ENCODE data around the gene CTSW.
A peak's percentile ranks its signal among the peaks of the same experiment; 100 is the strongest.
"Not testable (repeated sequence)": the region's sequence is repeated elsewhere in the genome, so short reads cannot be mapped to it uniquely, and the experiment has no call there.

CTSW gene

DNA sequence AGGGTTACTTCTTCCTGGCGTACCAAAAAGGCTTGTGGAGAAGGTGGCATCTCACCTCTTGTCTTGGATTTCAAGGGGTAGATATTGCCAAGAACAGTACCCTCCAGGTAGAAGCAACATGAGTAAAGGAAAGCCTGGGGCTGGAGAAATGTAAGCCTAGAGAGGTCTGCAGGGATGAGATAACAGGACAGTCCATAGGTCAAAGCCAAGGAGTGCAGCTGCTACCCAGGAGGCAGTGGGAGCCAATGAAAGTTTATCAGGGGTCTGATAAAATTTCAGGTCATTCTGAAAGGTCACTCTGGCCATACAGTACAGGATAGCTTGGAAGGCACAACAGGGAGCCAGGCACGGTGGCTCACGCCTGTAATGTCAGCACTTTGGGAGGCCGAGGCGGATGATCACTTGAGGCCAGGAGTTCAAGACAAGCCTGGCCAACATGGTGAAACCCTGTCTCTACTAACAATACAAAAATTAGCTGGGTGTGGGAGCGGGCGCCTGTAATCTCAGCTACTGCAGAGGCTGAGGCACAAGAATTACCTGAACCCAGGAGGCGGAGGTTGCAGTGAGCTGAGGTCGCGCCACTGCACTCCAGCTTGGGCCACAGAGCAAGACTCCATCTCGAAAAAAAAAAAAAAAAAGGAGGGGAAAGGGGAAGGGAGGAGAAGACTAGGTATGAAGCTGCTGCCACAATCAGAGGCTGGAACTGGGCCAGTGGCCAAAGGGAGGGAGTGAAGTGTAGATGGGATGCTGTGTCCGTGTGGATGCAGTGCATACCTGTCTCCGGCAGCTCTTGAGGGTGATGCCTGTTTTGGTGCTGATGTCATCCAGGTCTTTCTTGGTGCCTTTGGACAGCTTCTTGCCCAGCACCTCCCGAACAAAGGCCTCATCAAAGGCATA lies 7.4 kb downstream of the CTSW start:
- DNase-seq: no peak

DNA sequence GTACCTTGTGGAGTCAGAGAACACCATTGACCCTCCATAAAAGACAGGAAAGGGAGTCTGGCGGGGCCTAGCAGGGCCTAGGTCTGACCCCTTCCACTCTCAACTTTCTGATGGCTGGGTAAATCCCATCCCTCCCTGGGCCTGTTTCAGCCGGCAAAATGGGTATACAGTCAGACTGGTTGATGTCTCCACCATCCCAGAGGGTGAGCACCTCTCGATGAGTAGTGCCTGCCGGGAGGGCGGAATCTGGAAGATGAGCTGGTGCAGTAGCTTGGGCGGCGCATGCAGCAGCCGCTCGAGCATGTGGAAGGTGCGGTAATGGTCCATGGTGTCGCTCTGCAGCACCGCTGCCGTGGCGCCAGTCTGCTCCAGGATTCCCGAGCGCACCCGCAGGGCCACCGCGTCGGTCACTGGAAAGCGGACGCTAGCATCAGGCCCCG lies 8.1 kb downstream of the CTSW start:
- DNase-seq: no peak

DNA sequence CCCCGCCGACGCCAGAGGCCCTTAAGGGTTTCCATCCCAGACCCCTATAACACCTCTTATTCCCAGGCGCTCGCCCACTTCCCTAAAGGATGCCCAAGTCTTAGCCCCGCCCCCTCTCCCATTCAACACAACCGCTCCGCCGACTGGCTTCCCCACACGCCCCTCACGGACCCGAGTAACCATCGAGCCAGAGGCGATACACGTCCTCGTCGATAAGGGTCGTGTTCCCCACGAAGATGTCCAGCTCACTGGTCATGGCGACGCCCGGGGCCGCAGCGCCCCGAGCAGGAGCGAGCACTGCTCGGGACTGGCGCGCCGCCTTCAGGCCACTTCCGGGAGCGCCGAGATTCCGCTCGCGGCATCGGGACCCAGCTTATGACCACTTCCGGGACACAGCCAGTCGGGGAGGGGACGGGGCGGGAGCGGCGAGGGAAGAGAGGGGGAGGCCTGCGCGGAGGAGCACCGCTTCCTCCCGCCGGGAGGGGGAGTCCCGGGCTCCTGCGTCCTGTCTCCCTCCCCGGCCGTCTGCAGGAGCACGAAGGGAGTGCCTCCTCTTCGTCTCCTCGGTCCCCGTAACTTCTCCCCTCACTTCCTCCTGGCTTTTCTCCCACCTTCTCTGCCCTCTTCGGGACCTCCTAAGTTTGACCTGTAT lies 8.7 kb downstream of the CTSW start, which contains the start of gene FIBP:
Gene FIBP (minus strand): TSS at position 309 of the 652 bp plus-strand sequence. CDS start 53 bp downstream, at position 256.
- DNase-seq: peak; percentile 91

DNA sequence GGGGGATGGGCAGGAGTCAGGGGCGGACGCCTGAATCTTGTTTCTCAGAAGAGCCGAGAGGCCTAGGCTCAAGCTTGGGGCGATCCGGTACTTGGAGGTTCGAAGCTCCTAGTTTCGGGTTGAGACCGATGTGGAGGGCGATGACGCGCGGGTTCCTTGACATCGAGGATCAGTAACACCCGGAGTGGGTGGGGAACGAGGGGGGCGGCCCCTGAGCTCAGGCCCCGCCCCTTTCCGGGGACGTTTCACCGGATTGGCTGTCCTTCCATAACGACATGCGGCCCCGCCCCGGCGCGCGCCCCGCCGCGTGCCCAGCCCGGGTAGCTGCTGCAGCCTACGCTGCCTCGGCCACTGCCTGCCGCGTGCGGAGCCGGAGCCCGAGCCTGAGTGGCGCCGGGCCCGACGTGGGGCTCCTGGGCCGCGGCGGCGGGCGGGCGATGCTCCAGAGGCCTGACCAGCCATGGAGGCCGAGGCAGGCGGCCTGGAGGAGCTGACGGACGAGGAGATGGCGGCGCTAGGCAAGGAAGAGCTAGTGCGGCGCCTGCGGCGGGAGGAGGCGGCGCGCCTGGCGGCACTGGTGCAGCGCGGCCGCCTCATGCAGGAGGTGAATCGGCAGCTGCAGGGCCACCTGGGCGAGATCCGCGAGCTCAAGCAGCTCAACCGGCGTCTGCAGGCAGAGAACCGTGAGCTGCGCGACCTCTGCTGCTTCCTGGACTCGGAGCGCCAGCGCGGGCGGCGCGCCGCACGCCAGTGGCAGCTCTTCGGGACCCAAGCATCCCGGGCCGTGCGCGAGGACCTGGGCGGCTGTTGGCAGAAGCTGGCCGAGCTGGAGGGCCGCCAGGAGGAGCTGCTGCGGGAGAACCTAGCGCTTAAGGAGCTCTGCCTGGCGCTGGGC lies 10.9 kb downstream of the CTSW start, which contains the start of gene CCDC85B:
Gene CCDC85B (plus strand): TSS at position 350 of the 895 bp plus-strand sequence. CDS start 111 bp downstream, at position 461.
- peak; percentile 99 for DNase-seq

DNA sequence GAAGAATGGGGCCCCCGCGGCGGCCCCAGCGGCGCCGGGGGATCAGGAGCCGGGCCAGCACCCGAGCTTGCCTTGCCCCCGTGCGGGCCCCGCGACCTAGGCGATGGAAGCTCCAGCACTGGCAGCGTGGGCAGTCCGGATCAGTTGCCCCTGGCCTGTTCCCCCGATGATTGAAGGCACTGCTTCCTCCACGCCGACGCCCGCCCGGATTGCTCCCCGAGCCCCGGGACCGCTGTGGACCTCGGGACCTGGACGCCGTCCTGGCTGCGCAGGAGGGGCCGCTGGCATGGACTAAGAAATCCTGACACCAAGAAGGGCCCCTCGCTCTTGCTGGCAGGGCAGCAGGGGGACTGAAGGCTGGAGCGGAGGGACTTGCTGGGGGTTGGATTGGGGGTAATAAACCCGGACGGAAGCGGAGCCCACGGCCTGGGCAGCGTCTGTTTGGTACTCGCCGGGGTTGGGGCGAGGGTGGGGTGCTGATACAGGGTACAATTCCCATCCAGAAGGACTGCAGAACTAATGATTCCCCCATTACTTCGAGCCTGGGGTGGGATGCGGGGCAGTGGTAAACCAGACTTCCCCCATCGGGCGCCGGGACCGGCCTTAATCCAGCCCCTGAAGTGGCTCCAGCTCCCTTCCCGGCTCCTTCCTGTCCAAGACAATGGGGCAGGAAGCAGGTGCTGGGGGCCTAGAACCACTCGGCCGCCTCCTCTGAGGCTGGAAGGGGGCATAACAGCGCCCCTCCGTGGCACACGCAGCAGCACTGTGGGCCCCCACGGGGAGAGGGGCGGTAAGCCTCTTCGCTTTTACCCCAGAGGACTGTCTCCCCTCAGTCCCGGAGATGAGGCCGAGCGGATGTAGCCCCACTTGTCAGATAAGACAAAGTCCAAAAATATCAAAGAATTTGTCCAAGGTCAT lies 11.8 kb downstream of the CTSW start:
- no peak for DNase-seq

DNA sequence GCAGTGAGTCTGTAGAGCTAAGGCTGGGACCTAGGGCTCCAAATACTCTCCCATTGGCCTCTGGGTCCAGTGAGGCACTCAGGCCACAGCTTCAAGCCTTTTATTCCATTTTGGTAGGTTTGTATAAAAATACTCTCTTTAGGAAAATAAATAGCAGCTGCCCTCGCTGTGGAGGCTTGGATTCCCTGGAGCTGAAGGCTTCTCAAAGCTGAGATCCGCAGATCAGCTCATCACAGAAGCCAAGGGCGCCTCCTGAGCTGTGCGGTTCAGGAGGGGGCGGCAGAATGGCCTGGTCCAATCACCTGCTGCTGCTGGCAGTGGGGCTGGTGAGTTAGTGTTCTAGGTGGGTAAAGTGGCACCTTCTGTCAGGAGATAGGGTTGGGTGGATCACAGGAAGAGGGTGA lies 12.5 kb downstream of the CTSW start:
- DNase-seq: not testable (repeated sequence)

DNA sequence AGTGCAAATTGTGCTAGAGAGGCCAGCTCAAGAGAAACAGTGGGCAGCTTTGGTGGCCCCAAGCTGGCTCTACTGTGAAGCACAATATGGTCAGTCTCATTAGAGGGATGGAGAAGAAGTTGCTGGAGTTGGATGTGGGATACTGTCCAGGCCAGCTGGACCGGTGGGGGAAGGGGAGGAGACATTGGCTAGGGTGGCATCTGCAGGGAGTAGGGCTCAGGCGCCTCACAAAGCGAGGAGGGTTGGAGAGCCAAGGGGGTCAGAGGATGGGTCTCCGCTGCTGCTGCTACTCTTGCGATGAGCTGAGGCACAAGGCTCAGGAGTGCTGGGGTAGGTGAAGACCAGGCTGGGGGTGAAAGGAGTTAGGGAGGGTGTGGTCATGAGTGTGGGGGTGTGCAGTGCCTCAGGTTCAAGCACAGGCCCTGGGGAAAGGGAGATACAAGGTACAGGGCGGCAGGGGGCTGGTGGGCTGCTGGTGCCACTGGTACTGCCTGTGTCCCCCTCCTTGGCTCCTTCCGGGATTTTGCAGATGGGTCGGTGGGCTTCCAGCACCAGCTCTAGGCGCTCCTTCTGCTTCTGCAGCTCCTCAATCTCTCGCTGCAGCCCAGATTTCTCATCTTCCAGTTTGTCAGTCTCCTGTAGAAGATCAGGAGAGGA lies 13.2 kb downstream of the CTSW start:
- DNase-seq: no peak

DNA sequence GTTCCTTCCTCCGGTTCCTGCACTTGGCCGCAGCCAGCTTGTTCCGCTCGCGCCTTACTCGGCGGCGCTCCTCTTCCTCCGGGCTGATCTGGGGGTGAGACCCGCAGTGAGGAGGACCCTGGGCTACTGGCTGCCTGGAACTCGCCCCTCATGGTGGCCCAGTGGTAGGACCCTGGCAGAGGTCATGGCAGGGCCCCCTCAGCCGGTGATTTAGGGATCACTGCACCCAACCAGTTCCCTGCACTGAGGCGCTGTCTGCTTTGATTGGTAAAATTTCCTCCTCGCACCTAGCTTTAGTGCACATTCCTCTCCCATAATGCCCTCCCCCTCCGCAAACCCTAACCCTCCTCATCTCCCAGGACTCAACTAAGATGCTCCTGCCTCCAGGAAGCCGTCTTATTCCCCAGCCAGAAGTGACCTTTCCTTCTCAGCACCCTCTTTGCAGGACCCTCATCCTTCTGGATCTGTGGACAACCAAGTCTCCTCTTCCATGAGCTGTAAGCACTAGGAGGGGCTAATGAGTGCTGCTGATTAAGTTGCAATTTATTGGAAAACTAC lies 14.5 kb downstream of the CTSW start:
- DNase-seq: no peak

DNA sequence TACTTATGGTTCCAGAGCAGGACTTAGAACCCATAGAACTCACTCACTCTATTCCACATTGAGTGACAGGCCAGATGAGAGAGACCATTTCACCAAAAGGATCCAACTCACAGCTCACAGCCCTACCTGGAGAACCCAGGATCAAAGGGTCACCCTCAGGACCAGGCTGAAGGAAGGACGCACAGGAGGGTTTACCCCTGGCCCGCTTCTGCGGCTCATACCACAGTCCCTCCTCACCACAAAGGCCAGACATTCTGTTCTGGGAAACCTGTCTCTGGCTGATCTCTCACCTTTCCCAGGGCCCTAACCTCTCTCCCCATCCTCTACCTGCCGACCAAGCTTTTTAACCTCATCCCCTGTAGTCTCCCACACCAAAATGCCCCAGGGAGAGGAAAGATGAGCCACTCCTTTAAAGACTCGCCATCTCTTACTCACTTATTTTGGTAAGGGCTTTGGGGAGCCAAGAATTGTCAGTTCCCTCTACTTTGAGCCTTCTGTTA lies 15.9 kb downstream of the CTSW start:
- no peak for DNase-seq

DNA sequence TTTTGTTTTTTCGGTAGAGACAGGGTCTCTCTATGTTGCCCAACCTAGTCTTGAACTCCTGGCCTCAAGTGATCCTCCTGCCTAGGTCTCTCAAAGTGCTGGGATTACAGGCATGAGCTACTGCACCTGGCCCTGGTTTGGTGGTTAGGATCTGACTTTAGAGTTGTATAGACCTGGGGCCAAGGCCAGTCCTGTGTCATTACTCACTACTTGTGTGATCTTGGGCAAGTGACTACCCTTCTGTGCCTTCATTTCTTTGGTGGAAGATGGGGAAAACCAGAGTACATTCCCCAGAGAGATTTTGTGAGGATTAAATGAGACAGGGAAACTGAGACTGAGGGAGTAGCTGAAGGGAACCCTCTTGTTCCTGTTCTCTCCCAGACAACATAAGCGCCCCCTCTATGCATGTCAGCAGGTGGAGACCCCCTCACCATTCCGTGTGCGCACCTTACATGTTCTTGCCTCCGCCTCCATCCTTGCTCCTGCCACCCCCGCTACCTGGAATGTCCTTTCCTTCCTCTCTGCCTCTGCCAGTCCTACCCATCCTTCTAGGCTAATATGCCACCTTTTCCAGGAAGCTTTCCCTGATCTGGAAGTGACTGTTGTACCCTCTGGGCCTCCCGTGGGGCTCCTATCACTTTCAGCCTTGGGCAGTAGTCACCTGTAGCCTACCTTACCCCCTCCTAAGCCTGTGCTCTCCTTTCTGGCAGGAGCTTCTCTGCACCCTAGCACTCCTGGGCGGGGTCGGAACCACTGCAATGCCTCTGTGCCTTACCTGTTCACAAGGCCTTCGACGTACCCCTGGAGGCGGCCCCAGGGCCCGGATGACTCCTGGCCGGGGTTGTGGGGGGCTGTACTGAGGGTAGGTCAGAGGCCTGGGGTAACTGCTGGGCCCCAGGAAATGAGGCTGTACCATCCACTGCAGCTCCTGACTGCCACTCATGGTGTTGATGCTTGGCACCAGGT lies 16.7 kb downstream of the CTSW start:
- DNase-seq: no peak

DNA sequence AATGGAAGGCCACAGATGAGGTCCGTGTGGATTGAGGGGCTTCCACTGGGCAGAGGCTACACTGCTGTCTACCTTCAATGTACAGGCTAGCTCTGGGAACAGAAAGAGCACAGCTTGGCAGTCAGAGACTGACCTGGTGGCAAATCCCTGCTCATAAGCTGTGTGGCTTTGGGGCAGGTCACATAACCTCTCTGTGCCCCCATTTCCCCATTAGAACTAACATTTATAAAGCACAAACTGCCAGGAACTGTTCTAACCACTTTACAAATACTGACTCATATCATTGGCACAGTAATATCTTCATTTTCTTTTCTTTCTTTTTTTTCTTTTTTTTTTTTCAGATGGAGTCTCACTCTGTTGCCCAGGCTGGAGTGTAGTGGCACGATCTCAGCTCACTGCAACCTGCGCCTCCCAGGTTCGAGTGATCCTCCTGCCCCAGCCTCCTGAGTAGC lies 17.4 kb downstream of the CTSW start:
- no peak for DNase-seq

DNA sequence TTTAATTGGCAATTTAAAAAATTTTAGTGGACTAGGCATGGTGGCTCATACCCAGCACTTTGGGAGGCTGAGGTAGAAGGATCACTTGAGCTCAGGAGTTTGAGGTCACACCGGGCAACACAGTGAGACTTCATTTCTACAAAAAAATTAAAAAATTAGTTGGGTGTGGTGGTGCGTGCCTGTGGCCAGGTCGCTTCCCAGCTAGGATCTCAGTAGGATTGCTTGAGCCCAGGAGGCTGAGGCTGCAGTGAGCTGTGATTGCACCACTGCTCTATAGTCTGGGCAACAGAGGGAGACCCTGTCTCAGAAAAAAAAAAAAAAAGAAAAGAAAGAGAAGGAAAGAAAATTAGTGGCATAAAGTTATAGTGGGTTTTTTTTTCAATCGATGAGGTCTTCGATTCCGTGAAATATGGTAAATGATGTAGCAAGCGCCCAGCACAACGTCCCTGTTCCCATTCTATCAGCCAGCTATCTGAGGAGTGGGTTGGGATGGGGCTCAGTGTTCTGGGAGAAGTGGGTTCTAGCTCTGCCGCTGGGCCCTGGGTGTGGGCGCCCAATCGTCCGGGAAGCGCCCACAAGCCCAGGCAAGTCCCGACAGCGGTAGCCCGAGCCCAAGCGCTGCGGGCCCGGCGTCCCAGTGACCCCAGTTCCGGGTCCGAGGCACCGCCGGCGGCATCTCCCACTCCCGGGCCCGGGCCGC lies 19.2 kb downstream of the CTSW start:
- no peak for DNase-seq

DNA sequence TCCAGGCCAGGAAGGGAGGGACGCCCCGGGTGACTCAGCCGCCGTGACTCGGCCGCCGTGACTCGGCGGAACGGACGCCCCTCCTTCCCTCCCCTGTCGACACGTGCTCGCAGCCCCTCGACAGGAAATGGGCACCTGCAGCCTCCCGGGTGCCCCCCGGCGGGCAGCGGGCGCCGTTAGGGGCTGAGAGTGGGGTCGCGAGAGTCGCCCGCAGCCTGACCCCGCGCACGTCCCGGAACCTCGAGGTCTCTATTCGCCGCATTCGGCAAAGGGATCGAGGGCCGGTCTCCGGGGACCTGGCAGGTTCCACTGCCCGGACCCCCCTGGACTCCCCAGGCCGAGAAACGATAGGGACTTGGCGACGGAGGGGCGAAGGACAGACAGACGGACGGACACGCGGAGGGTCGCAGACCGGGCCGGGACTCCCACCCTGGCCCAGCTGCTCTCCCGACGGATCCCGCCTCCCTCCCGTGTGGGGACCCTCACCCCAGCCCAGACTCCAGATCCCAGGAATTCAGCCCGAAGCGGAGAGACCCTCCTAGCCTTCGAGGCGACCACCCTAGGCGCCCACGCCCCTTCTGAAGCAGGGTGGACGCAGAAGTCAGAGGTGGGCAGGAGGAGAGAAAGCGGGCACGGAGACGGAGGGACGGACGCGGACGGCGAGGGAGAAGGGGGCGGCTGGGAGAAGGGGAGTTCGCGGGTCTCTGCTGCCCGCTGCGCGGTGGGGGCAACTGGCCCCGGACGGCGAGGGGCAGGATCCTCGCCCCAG lies 19.9 kb downstream of the CTSW start:
- peak; percentile 55 for DNase-seq

DNA sequence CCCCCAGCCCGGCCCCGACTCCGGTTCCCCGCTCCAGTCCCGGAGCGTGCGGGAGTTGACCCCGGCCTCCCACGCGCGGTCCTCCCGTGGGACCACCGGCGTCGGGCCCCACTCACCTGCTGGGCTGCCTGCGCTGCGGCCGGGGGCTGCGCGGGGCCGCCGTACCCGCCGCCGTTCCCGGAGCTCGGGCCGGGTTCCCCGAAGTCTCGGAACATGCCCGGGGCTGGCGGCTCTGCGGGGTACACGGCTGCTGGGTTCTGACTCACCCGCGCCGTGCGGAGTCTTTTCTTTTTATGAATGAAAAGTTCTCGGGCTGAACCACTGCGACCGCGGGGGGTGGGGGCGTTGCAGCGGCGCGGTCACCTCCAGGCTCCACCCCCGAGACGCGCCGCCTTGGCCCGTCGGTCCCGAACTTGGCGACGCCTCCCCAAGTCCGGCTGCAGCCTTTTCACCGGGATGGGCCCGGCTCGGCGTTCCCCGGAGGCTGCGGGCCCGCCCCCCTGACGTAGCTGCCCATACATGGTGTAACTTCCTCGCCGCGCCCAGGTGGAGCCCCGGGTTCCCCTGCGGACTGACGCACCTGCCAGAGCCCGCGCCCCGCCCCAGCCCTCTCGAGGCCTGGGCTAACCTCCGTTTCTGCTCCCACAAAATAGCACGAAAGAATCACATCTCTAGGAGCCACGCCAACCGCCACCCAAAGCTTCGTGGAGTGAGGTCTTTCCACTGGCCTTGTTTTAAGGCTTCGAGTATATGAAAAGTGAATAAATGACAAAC lies 20.7 kb downstream of the CTSW start, which contains the start of gene FOSL1:
Gene FOSL1 (minus strand): TSS at position 264 of the 774 bp plus-strand sequence. CDS start 49 bp downstream, at position 215.
- peak; percentile 91 for DNase-seq

DNA sequence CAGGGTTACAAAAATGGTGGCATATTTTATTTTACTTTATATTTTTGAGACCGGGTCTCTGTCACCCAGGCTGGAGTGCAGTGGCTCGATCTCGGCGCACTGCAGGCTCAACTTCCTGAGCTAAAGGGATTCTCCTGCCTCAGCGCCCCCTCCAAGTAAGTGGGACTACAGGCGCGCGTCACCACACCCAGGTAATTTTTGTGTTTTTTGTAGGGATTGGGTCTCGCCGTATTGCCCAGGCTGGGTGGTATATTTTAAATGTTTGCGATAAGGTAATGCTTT lies 21.2 kb downstream of the CTSW start:
- DNase-seq: no peak

DNA sequence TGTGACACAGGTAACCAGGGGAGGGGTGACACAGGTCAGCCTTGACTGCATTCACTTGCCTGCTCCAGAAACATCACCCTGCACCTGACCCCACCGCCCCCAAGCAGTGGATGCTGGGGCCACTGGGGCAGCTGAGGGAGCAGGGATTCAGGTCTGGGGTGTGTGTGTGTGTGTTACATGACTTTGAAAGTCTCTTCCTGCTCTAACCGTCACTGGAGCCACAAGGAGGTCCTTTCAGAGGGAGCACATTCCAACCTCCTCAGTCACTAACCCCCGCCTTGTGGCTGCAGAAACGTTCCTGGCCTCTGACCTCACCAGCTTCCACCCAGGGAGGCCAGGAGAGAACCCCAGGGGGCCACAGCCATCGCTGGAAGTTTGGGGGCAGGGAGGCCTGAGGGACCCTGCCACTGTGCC lies 23.4 kb downstream of the CTSW start:
- no peak for DNase-seq

DNA sequence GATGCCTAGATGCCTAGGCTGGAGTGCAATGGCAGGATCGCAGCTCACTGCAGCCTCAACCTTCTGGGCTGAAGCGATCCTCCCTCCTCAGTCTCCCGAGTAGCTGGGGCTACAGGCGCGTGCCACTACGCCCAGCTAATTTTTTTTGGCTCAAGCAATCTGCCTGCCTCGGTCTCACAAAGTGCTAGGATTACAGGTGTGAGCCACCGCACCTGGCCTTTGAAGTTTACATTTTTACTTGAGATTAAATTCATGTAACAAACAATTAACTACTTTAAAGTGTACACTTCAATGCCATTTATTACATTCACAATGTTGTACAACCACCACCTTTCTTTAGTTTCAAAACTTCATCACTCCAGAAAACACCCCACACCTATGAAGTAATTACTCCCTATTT lies 24.1 kb downstream of the CTSW start:
- DNase-seq: no peak

Data from activated CD4-positive, alpha-beta T cell treated with anti-CD3 and anti-CD28 coated beads for 1 hour (primary cell).